Measurements from ENCODE around the gene FCN2.

DNA sequence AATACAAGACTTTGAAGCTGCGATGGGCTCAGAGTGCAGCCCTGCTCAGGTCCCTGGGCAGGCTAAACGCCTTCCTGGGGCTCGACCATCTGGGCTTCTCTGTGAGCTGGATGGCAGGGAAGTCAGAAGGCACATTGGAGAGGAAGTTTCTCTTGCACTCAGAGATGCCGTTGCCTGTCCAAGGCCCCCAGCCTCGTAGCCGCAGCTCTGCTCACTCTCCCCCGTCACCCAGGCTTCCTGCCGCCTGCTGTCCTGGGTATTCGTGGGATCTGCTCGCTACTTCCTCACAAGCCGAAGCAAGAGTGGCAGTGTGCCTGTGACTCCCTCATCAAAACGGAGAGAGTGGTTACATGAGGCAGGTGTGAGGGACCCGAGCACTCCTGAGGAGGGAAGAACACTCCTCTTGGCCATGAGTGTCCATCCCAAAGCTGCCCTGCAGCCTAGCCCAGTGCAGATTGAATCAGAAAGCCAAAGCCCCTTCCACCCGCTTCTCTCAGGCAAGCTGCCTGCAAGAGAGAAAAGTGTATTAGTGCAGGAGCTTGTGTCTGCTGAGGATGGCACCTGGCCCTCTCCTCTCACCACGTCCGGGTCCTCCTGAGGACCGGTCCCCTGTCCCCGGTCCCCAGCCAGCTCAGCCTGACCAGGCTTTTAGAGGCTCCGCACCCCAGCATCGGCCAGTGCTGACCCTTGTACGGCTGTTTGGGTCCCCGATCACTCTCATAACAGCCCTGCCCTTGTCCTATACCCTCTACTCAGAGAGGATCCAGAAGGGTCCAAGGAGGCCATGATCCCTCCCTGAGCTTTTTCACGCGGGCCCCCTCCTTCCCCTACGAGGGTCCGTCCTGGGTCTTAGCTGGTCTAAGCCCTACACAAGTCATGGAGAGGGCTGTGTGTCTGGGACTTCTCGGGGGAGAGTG, 7.3 kb downstream of the FCN2 start:
- TF ChIP-seq, protein P1, sequence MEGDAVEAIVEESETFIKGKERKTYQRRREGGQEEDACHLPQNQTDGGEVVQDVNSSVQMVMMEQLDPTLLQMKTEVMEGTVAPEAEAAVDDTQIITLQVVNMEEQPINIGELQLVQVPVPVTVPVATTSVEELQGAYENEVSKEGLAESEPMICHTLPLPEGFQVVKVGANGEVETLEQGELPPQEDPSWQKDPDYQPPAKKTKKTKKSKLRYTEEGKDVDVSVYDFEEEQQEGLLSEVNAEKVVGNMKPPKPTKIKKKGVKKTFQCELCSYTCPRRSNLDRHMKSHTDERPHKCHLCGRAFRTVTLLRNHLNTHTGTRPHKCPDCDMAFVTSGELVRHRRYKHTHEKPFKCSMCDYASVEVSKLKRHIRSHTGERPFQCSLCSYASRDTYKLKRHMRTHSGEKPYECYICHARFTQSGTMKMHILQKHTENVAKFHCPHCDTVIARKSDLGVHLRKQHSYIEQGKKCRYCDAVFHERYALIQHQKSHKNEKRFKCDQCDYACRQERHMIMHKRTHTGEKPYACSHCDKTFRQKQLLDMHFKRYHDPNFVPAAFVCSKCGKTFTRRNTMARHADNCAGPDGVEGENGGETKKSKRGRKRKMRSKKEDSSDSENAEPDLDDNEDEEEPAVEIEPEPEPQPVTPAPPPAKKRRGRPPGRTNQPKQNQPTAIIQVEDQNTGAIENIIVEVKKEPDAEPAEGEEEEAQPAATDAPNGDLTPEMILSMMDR (IDR thresholded peaks at IDR 0.05) = no peak
- TF ChIP-seq EZH2 (IDR thresholded peaks at IDR 0.05) = no peak

All from neural progenitor cell (in vitro differentiated cells).